Memory B cell (primary cell): ENCODE measurements around the gene UNC119.

ENCODE experiments used
- ATAC-seq: fragments of 150-1000 bp; cut with Tn5 transposase; 2 replicates; pipeline ENCODE4 v1.10.0; 2021; ENCODE audit warnings: low read depth, mild to moderate bottlenecking, moderate library complexity
- DNase-seq, 2 donors: peaks; one replicate each; pipeline ENCODE4 v3.0.0; 2022; ENCODE audit warnings: low spot score in 2 of 2
- H3K27ac Mint-ChIP-seq: one replicate; pipeline ENCODE4 v1.8.0; 2022; ENCODE audit warnings: mild to moderate bottlenecking, moderate library complexity, mixed read lengths
- H3K27me3 Mint-ChIP-seq: one replicate; pipeline ENCODE4 v1.8.0; 2022; ENCODE audit warnings: mixed read lengths
- H3K36me3 Mint-ChIP-seq: one replicate; pipeline ENCODE4 v1.8.0; 2022; ENCODE audit warnings: mild to moderate bottlenecking, mixed read lengths
- H3K4me1 Mint-ChIP-seq: one replicate; pipeline ENCODE4 v1.8.0; 2022; ENCODE audit warnings: mixed read lengths
- H3K4me3 Mint-ChIP-seq: one replicate; pipeline ENCODE4 v1.8.0; 2022; ENCODE audit warnings: mild to moderate bottlenecking, moderate library complexity, mixed read lengths
- H3K9me3 Mint-ChIP-seq: one replicate; pipeline ENCODE4 v1.8.0; 2022; ENCODE audit warnings: mixed read lengths

UNC119 gene

DNA sequence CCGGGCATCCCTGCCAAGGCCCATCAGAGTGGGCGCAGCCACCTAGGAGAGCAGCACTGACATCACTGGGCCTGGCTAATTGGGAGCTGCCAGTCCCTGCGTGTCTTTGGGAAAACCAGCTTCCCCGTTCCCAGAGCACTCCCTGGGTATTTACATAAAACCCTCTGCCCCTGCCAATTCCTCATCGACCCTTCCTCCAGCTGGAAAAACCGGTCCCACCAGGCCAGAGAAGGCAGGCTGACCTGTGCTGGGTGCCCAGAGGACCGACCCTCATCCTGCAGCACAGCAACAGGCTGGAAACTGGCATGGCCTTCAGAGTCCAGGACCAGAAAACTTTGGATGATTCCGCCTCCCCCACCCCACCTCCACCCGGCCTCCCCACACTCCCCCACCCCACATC lies 54.5 kb downstream of the UNC119 start:
- Mint-ChIP-seq H3K4me3 (no peak overlapping the region), H3K27me3 (peaks cover 1% of the 10 kb centered on the region), H3K27ac (no peak overlapping the region), H3K4me1 (peaks cover 15% of the 10 kb centered on the region), H3K9me3 (no peaks in the 10 kb centered on the region), H3K36me3 (no peaks in the 10 kb centered on the region)
- ATAC-seq (no peak), DNase-seq (no peak)
